Sigmoid colon (tissue), 7 donors: ENCODE results near the gene STX1B. TPM values are rescaled to one million over a fixed set of nuclear protein-coding genes. Genes with fewer than 3 reads are reported as not detected.
A peak's percentile ranks its signal among the peaks of the same experiment; 100 is the strongest.

Experiments used
- DNase-seq: peaks from one replicate; pipeline ENCODE4 v3.0.0-alpha.2; 2019
- H3K27ac ChIP-seq, 4 donors: fragments of 200-600 bp; sonication (generic); one replicate each; pipeline ENCODE4 v1.5.1; 2016 to 2019; ENCODE audit warnings: mild to moderate bottlenecking in 1 of 4
- H3K27me3 ChIP-seq, 3 donors: fragments of 200-600 bp; sonication (generic); one replicate each; pipeline ENCODE4 v1.5.1; 2019; ENCODE audit warnings: mild to moderate bottlenecking in 1 of 3
- H3K36me3 ChIP-seq, 4 donors: fragments of 200-600 bp; sonication (generic); one replicate each; pipeline ENCODE4 v1.5.1; 2016 to 2019
- H3K4me1 ChIP-seq, 4 donors: fragments of 200-600 bp; sonication (generic); one replicate each; pipeline ENCODE4 v1.5.1; 2017 to 2019
- H3K4me3 ChIP-seq, 4 donors: fragments of 200-600 bp; sonication (generic); one replicate each; pipeline ENCODE4 v1.5.1; 2017 to 2019; ENCODE audit warnings: mild to moderate bottlenecking in 2 of 4, moderate library complexity in 1 of 4
- H3K9me3 ChIP-seq, 4 donors: fragments of 200-600 bp in 3 of 4; sonication (generic) in 3 of 4; one replicate each; pipeline versions ENCODE4 v1.5.1 to v1.6.1; 2013 to 2019
- CTCF ChIP-seq, 4 experiments: fragments of 450-650 bp in 3 of 4; fragments of 200-600 bp in 1 of 4; IDR thresholded peaks; one replicate each; pipeline ENCODE4 v1.5.1; 2016 to 2019; ENCODE audit warnings: antibody characterized with exemption in 4 of 4, mild to moderate bottlenecking in 3 of 4, moderate library complexity in 2 of 4
- EP300 ChIP-seq, 4 donors: sonication (generic); formaldehyde crosslinking; IDR thresholded peaks; one replicate each; pipeline ENCODE4 v1.6.1; 2017; ENCODE audit warnings: antibody characterized with exemption in 4 of 4
- POLR2A ChIP-seq, 2 donors: fragments of 450-650 bp; IDR thresholded peaks; one replicate each; pipeline ENCODE4 v1.6.1; 2016; ENCODE audit warnings: antibody characterized with exemption in 2 of 2, mild to moderate bottlenecking in 2 of 2, moderate library complexity in 2 of 2
- POLR2AphosphoS5 ChIP-seq, 4 donors: sonication (generic); formaldehyde crosslinking; IDR thresholded peaks; one replicate each; pipeline ENCODE4 v1.6.1; 2017; ENCODE audit warnings: antibody characterized with exemption in 4 of 4
- WGBS, 2 donors: extraction: QIAGEN DNeasy Blood & Tissue Kit; methylation state at CpG; one replicate each; pipeline ENCODE4 v1.1.7; 2013; 5-methylcytosine and 5-hydroxymethylcytosine counted together
- intact Hi-C: fragments of 100-400 bp; cut with DNase I; formaldehyde crosslinking; loops from one replicate; pipeline ENCODE4 v1.15.1; 2023
- polyA plus RNA-seq, 3 donors: library from polyadenylated mRNA; stranded (reverse); fragments of 200-250 nt; gene quantifications; one replicate each; pipeline ENCODE4 v1.2.3, GENCODE V29; 2013
- total RNA-seq, 4 donors: library from RNA; depleted of rRNA; stranded (reverse); fragments of >200 nt; gene quantifications; one replicate each; pipeline ENCODE4 v1.1.0, GENCODE V29; 2016
- donor health status: healthy with polysubstance abuse.
- donor health status: Bipolar disorder and iron deficiency.
- donor health status: healthy.

STX1B gene
- total and polyA plus RNA-seq, 7 donors: 0.60 to 4.4 (median 1.1) TPM; not detected in 1

- intact Hi-C loops: loop anchor here (1.0 to 2.0 kb wide), 2 partner anchors 40 to 109 kb away; partner anchors contain the start of genes ZNF646 and ZNF668
- Histone ChIP-seq H3K4me3 (peak overlapping the region; percentile 79 to 98 (median 96)), H3K9me3 (no peaks in the 10 kb centered on the region), H3K27ac (peak overlapping the region; percentile 87 to 98 (median 94)), H3K4me1 (peaks cover 0 to 29% (median 18%) of the 10 kb centered on the region in 4 donors), H3K27me3 (no peaks in the 10 kb centered on the region), H3K36me3 (peaks cover 8 to 39% (median 18%) of the 10 kb centered on the region in 4 donors)
- 1% methylated on average over 47 of the region's 47 CpGs for WGBS, 2 donors
- TF ChIP-seq POLR2A (IDR thresholded peaks at IDR 0.05): peak in 1 of 2 donors; percentile 45
- no peak for TF ChIP-seq EP300 (IDR thresholded peaks at IDR 0.05)
- TF ChIP-seq POLR2AphosphoS5 (IDR thresholded peaks at IDR 0.05): peak; percentile 59 to 90 (median 75)
- no peak for TF ChIP-seq CTCF (IDR thresholded peaks at IDR 0.05)
- DNase-seq: peak; percentile 96
These were observed 23.5 kb upstream of the STX1B start for GRCh38 chr16:31033709-31034492.

- peaks cover 0 to 29% (median 18%) of the 10 kb centered on the region in 4 donors for H3K4me1 ChIP-seq
- 1% methylated on average over 75 of the region's 75 CpGs for WGBS, 2 donors
- H3K9me3 ChIP-seq: no peaks in the 10 kb centered on the region
- H3K27me3 ChIP-seq: no peaks in the 10 kb centered on the region
- TF ChIP-seq CTCF (IDR thresholded peaks at IDR 0.05) (no peak), POLR2AphosphoS5 (IDR thresholded peaks at IDR 0.05) (peak; percentile 56 to 86 (median 76)), EP300 (IDR thresholded peaks at IDR 0.05) (peak in 2 of 4 donors; percentile 74 to 86), POLR2A (IDR thresholded peaks at IDR 0.05) (peak in 1 of 2 donors; percentile 44)
- peak within 1 kb of the TSS; percentile 79 to 98 (median 96) for H3K4me3 ChIP-seq
- peak; percentile 99 for DNase-seq
- intact Hi-C loops: loop anchor here (1.0 to 2.0 kb wide), 3 partner anchors 36 to 110 kb away; partner anchors contain the start of genes ZNF646 and ZNF668
- peaks cover 0 to 30% (median 9%) of the 10 kb centered on the region in 4 donors for H3K36me3 ChIP-seq
- H3K27ac ChIP-seq: peak within 1 kb of the TSS; percentile 87 to 98 (median 94)
These were observed 22.6 kb upstream of the STX1B start, which contains the start of gene STX4 for GRCh38 chr16:31032736-31033708. Gene STX4, plus strand, starts transcription at chr16:31033558. Its CDS starts 248 bp downstream, at chr16:31033806.

GRCh38 chr16:31031276-31031675 is 20.8 kb upstream of the STX1B start:
- Histone ChIP-seq H3K36me3 (peaks cover 0 to 17% (median 4%) of the 10 kb centered on the region in 4 donors), H3K27me3 (no peaks in the 10 kb centered on the region), H3K9me3 (no peaks in the 10 kb centered on the region), H3K4me3 (no peak overlapping the region), H3K4me1 (peaks cover 0 to 28% (median 18%) of the 10 kb centered on the region in 4 donors), H3K27ac (no peak overlapping the region)
- WGBS, 2 donors: 89 to 91% methylated on average over 4 of the region's 4 CpGs
- intact Hi-C loops: no loop called here
- TF ChIP-seq CTCF (IDR thresholded peaks at IDR 0.05) (no peak), POLR2AphosphoS5 (IDR thresholded peaks at IDR 0.05) (no peak), EP300 (IDR thresholded peaks at IDR 0.05) (no peak), POLR2A (IDR thresholded peaks at IDR 0.05) (no peak)
- no peak for DNase-seq

- no peak for DNase-seq
These were observed 18.8 kb upstream of the STX1B start for GRCh38 chr16:31029272-31029671.

More at GRCh38 chr16:31029272-31029671, 18.8 kb upstream of the STX1B start:
- no peak for TF ChIP-seq POLR2AphosphoS5 (IDR thresholded peaks at IDR 0.05)
- no peak for TF ChIP-seq CTCF (IDR thresholded peaks at IDR 0.05)
- WGBS, 2 donors: 92% methylated on average over 5 of the region's 5 CpGs
- Histone ChIP-seq H3K36me3 (no peaks in the 10 kb centered on the region), H3K27ac (no peak overlapping the region), H3K4me1 (peaks cover 0 to 12% (median 9%) of the 10 kb centered on the region in 4 donors), H3K27me3 (no peaks in the 10 kb centered on the region), H3K4me3 (no peak overlapping the region), H3K9me3 (no peaks in the 10 kb centered on the region)
- intact Hi-C loops: no loop called here
